Ramos (cell line): ENCODE measurements around the gene GTF3C1.

Experiments used
- in situ Hi-C: fragments of 300-500 bp; cut with MboI; formaldehyde crosslinking; loops from one replicate; pipeline ENCODE4 v1.14.3; 2022; ENCODE audit warnings: low sequenced_read_pairs; ENCODE audit not compliant: unreplicated experiment

Gene GTF3C1

GRCh38 chr16:27492588-27492979 is 57.1 kb downstream of the GTF3C1 start:
- in situ Hi-C loops = no loop called here

GRCh38 chr16:27491894-27492587 is 57.7 kb downstream of the GTF3C1 start:
- in situ Hi-C loops = no loop called here

GRCh38 chr16:27489906-27490305 is 59.8 kb downstream of the GTF3C1 start:
- in situ Hi-C loops = no loop called here

- in situ Hi-C loops = no loop called here
Measured at GRCh38 chr16:27489421-27489820, 60.3 kb downstream of the GTF3C1 start.

GRCh38 chr16:27486760-27487159 is 63.0 kb downstream of the GTF3C1 start:
- in situ Hi-C loops = no loop called here

GRCh38 chr16:27486344-27486743 is 63.4 kb downstream of the GTF3C1 start:
- in situ Hi-C loops = no loop called here

- in situ Hi-C loops = no loop called here
Measured at GRCh38 chr16:27485811-27486210, 63.9 kb downstream of the GTF3C1 start.

- in situ Hi-C loops = no loop called here
Measured at GRCh38 chr16:27485126-27485525, 64.6 kb downstream of the GTF3C1 start.

GRCh38 chr16:27483624-27484023 is 66.1 kb downstream of the GTF3C1 start:
- in situ Hi-C loops = no loop called here

GRCh38 chr16:27483088-27483437 is 66.7 kb downstream of the GTF3C1 start:
- in situ Hi-C loops = no loop called here

- in situ Hi-C loops = no loop called here
Measured at GRCh38 chr16:27482397-27483087, 67.2 kb downstream of the GTF3C1 start.

- in situ Hi-C loops = no loop called here
Measured at GRCh38 chr16:27481282-27481934, 68.3 kb downstream of the GTF3C1 start.

- in situ Hi-C loops = no loop called here
Measured at GRCh38 chr16:27480761-27481160, 69.0 kb downstream of the GTF3C1 start.

GRCh38 chr16:27476240-27476639 is 73.5 kb downstream of the GTF3C1 start:
- in situ Hi-C loops = no loop called here

GRCh38 chr16:27475561-27475960 is 74.2 kb downstream of the GTF3C1 start:
- in situ Hi-C loops = no loop called here

- in situ Hi-C loops = loop anchor here (25.0 kb wide), 1 partner anchor 313 kb away; no protein-coding TSS in a partner anchor
Measured at GRCh38 chr16:27474921-27475320, 74.8 kb downstream of the GTF3C1 start.

- in situ Hi-C loops = loop anchor here (25.0 kb wide), 1 partner anchor 312 kb away; no protein-coding TSS in a partner anchor
Measured at GRCh38 chr16:27474041-27474440, 75.7 kb downstream of the GTF3C1 start.

GRCh38 chr16:27473101-27473900 is 76.4 kb downstream of the GTF3C1 start:
- in situ Hi-C loops = loop anchor here (25.0 kb wide), 1 partner anchor 311 kb away; no protein-coding TSS in a partner anchor

- in situ Hi-C loops = loop anchor here (25.0 kb wide), 1 partner anchor 310 kb away; no protein-coding TSS in a partner anchor
Measured at GRCh38 chr16:27472091-27473020, 77.4 kb downstream of the GTF3C1 start.
